HG03060 (cell line): ENCODE measurements around the gene RPTOR.
"Not testable (repeated sequence)": the region's sequence is repeated elsewhere in the genome, so short reads cannot be mapped to it uniquely, and the experiment has no call there.

Experiments
- ATAC-seq: cut with Tn5 transposase; IDR thresholded peaks from one replicate; pipeline ENCODE4 v1.9.1; 2021; ENCODE audit warnings: low read depth, moderate number of reproducible peaks; ENCODE audit not compliant: unreplicated experiment

The RPTOR gene

GRCh38 chr17:80546267-80546666, 1.6 kb downstream of the RPTOR start:
- ATAC-seq: no peak

GRCh38 chr17:80552523-80552922, 7.9 kb downstream of the RPTOR start:
- no peak for ATAC-seq

- no peak for ATAC-seq
Observed at GRCh38 chr17:80555266-80555665, 10.6 kb downstream of the RPTOR start.

GRCh38 chr17:80558046-80558445, 13.4 kb downstream of the RPTOR start:
- no peak for ATAC-seq

- ATAC-seq: no peak
Observed at GRCh38 chr17:80559825-80560251, 15.2 kb downstream of the RPTOR start.

GRCh38 chr17:80561541-80562114, 17.0 kb downstream of the RPTOR start:
- ATAC-seq: no peak

- no peak for ATAC-seq
Observed at GRCh38 chr17:80564545-80564944, 19.9 kb downstream of the RPTOR start.

GRCh38 chr17:80565343-80566053, 20.9 kb downstream of the RPTOR start:
- no peak for ATAC-seq

- no peak for ATAC-seq
Observed at GRCh38 chr17:80566054-80566400, 21.4 kb downstream of the RPTOR start.

- ATAC-seq: no peak
Observed at GRCh38 chr17:80568246-80568645, 23.6 kb downstream of the RPTOR start.

GRCh38 chr17:80569924-80570323, 25.3 kb downstream of the RPTOR start:
- no peak for ATAC-seq

- ATAC-seq: no peak
Observed at GRCh38 chr17:80573701-80574100, 29.1 kb downstream of the RPTOR start.

- no peak for ATAC-seq
Observed at GRCh38 chr17:80574496-80574895, 29.9 kb downstream of the RPTOR start.

GRCh38 chr17:80575057-80575875, 30.6 kb downstream of the RPTOR start:
- no peak for ATAC-seq

GRCh38 chr17:80577876-80578570, 33.4 kb downstream of the RPTOR start:
- no peak for ATAC-seq

- ATAC-seq: not testable (repeated sequence)
Observed at GRCh38 chr17:80578668-80579388, 34.2 kb downstream of the RPTOR start.

- no peak for ATAC-seq
Observed at GRCh38 chr17:80582165-80582564, 37.5 kb downstream of the RPTOR start.

GRCh38 chr17:80584176-80584905, 39.7 kb downstream of the RPTOR start:
- no peak for ATAC-seq

GRCh38 chr17:80585890-80586845, 41.5 kb downstream of the RPTOR start:
- ATAC-seq: no peak
